Gastrocnemius medialis (tissue), 4 donors: ENCODE results near the gene DPP10.

Experiments
- POLR2A ChIP-seq, 2 donors: fragments of 450-650 bp; IDR thresholded peaks; one replicate each; pipeline ENCODE4 v1.6.1; 2017; ENCODE audit warnings: antibody characterized with exemption in 2 of 2, mild to moderate bottlenecking in 2 of 2, moderate library complexity in 2 of 2
- TF ChIP-seq, protein P1 (sequence below), 5 experiments: fragments of 450-650 bp in 3 of 5; fragments of 200-600 bp in 2 of 5; sonication (generic) in 2 of 5; IDR thresholded peaks in 4 of 5; conservative IDR thresholded peaks in 1 of 5; 1 replicate in 4 of 5; 2 replicates in 1 of 5; pipeline ENCODE4 v1.5.1; 2016 to 2019; ENCODE audit warnings: antibody characterized with exemption in 5 of 5, mild to moderate bottlenecking in 3 of 5, moderate library complexity in 3 of 5

DNA sequence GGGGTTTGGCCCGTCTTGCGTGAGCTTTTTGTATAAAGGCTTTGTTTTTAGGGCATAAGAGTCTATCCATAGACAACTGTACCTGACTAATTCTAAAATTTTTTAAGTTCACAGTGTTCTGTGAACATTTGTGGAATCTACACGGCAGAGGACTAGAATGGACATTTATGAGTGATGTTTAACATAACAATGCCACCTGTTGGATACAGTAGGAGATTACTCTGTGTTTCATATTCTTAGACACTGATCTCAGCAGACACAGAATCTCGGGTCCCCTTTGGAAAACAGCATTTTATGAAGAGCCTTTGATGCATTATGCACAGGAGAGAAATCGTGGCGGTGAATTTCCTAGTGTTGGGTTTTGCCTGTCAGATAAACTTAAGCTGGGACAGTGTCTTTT lies 752.2 kb downstream of the DPP10 start:
- TF ChIP-seq, protein P1, sequence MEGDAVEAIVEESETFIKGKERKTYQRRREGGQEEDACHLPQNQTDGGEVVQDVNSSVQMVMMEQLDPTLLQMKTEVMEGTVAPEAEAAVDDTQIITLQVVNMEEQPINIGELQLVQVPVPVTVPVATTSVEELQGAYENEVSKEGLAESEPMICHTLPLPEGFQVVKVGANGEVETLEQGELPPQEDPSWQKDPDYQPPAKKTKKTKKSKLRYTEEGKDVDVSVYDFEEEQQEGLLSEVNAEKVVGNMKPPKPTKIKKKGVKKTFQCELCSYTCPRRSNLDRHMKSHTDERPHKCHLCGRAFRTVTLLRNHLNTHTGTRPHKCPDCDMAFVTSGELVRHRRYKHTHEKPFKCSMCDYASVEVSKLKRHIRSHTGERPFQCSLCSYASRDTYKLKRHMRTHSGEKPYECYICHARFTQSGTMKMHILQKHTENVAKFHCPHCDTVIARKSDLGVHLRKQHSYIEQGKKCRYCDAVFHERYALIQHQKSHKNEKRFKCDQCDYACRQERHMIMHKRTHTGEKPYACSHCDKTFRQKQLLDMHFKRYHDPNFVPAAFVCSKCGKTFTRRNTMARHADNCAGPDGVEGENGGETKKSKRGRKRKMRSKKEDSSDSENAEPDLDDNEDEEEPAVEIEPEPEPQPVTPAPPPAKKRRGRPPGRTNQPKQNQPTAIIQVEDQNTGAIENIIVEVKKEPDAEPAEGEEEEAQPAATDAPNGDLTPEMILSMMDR (IDR thresholded peaks at IDR 0.05 in 4 of 5, conservative IDR thresholded peaks at IDR 0.05 in 1 of 5), result no peak
- no peak for TF ChIP-seq POLR2A (IDR thresholded peaks at IDR 0.05)
